ENCODE measurements around the gene DEAF1.
"Not testable (repeated sequence)": the region's sequence is repeated elsewhere in the genome, so short reads cannot be mapped to it uniquely, and the experiment has no call there.

Gene DEAF1

GRCh38 chr11:693415-693831, 1.6 kb downstream of the DEAF1 start:
- no peaks in the 10 kb centered on the region for H3K27me3 ChIP-seq (ENCODE audit: control insufficient read depth, insufficient read depth, low read length)
- H3K4me3 ChIP-seq (ENCODE audit: low read length): peak overlapping the region; percentile 27
- peaks cover 5% of the 10 kb centered on the region for H3K36me3 ChIP-seq (ENCODE audit: control insufficient read depth, insufficient read depth, low read length)
- H3K27ac ChIP-seq (ENCODE audit: low read depth, low read length): no peak overlapping the region
- no peak overlapping the region for H3K9ac ChIP-seq (ENCODE audit: low read length)
- H3K4me1 ChIP-seq (ENCODE audit: control insufficient read depth, insufficient read depth, low read length): peaks cover 6% of the 10 kb centered on the region

GRCh38 chr11:692824-693414, 2.1 kb downstream of the DEAF1 start:
- H3K9ac ChIP-seq (ENCODE audit: low read length): no peak overlapping the region
- H3K36me3 ChIP-seq (ENCODE audit: control insufficient read depth, insufficient read depth, low read length): peaks cover 7% of the 10 kb centered on the region
- peaks cover 6% of the 10 kb centered on the region for H3K4me1 ChIP-seq (ENCODE audit: control insufficient read depth, insufficient read depth, low read length)
- H3K27ac ChIP-seq (ENCODE audit: low read depth, low read length): no peak overlapping the region
- H3K27me3 ChIP-seq (ENCODE audit: control insufficient read depth, insufficient read depth, low read length): no peaks in the 10 kb centered on the region
- no peak overlapping the region for H3K4me3 ChIP-seq (ENCODE audit: low read length)

GRCh38 chr11:691710-692590, 3.1 kb downstream of the DEAF1 start:
- Histone ChIP-seq H3K36me3 (ENCODE audit: control insufficient read depth, insufficient read depth, low read length) (peaks cover 9% of the 10 kb centered on the region), H3K27me3 (ENCODE audit: control insufficient read depth, insufficient read depth, low read length) (no peaks in the 10 kb centered on the region), H3K4me3 (ENCODE audit: low read length) (no peak overlapping the region), H3K27ac (ENCODE audit: low read depth, low read length) (no peak overlapping the region), H3K9ac (ENCODE audit: low read length) (no peak overlapping the region), H3K4me1 (ENCODE audit: control insufficient read depth, insufficient read depth, low read length) (peaks cover under 1% of the 10 kb centered on the region)

- Histone ChIP-seq H3K9ac (ENCODE audit: low read length) (peak overlapping the region; percentile 21), H3K36me3 (ENCODE audit: control insufficient read depth, insufficient read depth, low read length) (peaks cover 15% of the 10 kb centered on the region), H3K4me1 (ENCODE audit: control insufficient read depth, insufficient read depth, low read length) (no peaks in the 10 kb centered on the region), H3K27me3 (ENCODE audit: control insufficient read depth, insufficient read depth, low read length) (no peaks in the 10 kb centered on the region), H3K4me3 (ENCODE audit: low read length) (no peak overlapping the region), H3K27ac (ENCODE audit: low read depth, low read length) (no peak overlapping the region)
Observed at GRCh38 chr11:690738-691633, 4.0 kb downstream of the DEAF1 start.

GRCh38 chr11:690244-690643, 4.8 kb downstream of the DEAF1 start:
- not testable (repeated sequence) for H3K4me3 ChIP-seq (ENCODE audit: low read length); H3K27ac ChIP-seq (ENCODE audit: low read depth, low read length); H3K9ac ChIP-seq (ENCODE audit: low read length); H3K4me1 ChIP-seq (ENCODE audit: control insufficient read depth, insufficient read depth, low read length); H3K27me3 ChIP-seq (ENCODE audit: control insufficient read depth, insufficient read depth, low read length)
- H3K36me3 ChIP-seq (ENCODE audit: control insufficient read depth, insufficient read depth, low read length): peaks cover 15% of the 10 kb centered on the region

DNA sequence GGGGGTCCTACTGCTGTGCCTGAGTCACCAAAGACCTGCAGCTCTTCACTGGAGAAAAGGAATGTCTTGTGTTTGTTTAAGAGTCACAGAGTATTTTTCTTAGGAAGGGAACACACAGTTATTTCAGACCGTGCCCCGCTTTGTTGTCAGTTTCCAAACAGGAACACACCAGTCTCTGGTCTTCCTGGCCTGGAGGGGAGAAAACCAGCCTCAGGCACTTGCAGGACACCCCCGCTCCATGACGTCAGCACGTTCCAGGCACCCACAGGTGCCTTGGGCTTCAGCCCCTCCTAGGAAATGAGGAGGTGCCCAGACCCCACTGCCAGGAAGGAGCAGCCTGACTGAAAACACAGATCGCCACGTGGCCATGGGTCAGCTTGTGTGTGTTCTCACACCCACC, 5.4 kb downstream of the DEAF1 start:
- Histone ChIP-seq H3K27me3 (ENCODE audit: control insufficient read depth, insufficient read depth, low read length) (no peaks in the 10 kb centered on the region), H3K36me3 (ENCODE audit: control insufficient read depth, insufficient read depth, low read length) (peaks cover 16% of the 10 kb centered on the region), H3K27ac (ENCODE audit: low read depth, low read length) (no peak overlapping the region), H3K9ac (ENCODE audit: low read length) (no peak overlapping the region), H3K4me3 (ENCODE audit: low read length) (no peak overlapping the region), H3K4me1 (ENCODE audit: control insufficient read depth, insufficient read depth, low read length) (no peaks in the 10 kb centered on the region)

GRCh38 chr11:688681-689080, 6.3 kb downstream of the DEAF1 start:
- no peak overlapping the region for H3K27ac ChIP-seq (ENCODE audit: low read depth, low read length)
- H3K4me1 ChIP-seq (ENCODE audit: control insufficient read depth, insufficient read depth, low read length): no peaks in the 10 kb centered on the region
- H3K9ac ChIP-seq (ENCODE audit: low read length): no peak overlapping the region
- H3K27me3 ChIP-seq (ENCODE audit: control insufficient read depth, insufficient read depth, low read length): no peaks in the 10 kb centered on the region
- H3K4me3 ChIP-seq (ENCODE audit: low read length): no peak overlapping the region
- H3K36me3 ChIP-seq (ENCODE audit: control insufficient read depth, insufficient read depth, low read length): peaks cover 17% of the 10 kb centered on the region

DNA sequence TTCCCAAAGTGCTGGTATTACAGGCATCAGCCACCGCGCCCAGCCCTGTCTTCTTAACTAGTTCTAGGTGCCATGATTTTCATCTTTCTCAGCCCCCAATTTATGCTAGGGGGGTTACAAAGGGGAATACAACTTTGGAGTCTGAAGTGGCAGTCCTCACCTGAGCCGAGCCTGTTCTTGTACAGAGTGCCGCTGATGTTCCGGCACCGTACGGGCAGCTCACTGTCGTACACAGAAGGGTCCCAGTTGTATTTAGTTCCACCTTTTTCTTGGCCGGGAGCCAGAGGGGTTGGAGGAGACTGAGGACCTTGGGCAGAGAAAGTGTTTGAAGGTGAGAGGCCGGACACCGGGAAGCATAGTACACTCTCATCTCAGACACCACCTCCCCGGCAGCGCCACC, 7.3 kb downstream of the DEAF1 start:
- H3K27ac ChIP-seq (ENCODE audit: low read depth, low read length): no peak overlapping the region
- no peaks in the 10 kb centered on the region for H3K4me1 ChIP-seq (ENCODE audit: control insufficient read depth, insufficient read depth, low read length)
- H3K9ac ChIP-seq (ENCODE audit: low read length): no peak overlapping the region
- H3K27me3 ChIP-seq (ENCODE audit: control insufficient read depth, insufficient read depth, low read length): no peaks in the 10 kb centered on the region
- peaks cover 17% of the 10 kb centered on the region for H3K36me3 ChIP-seq (ENCODE audit: control insufficient read depth, insufficient read depth, low read length)
- H3K4me3 ChIP-seq (ENCODE audit: low read length): no peak overlapping the region

GRCh38 chr11:686451-687243, 8.4 kb downstream of the DEAF1 start:
- Histone ChIP-seq H3K27ac (ENCODE audit: low read depth, low read length) (no peak overlapping the region), H3K4me3 (ENCODE audit: low read length) (no peak overlapping the region), H3K9ac (ENCODE audit: low read length) (no peak overlapping the region), H3K27me3 (ENCODE audit: control insufficient read depth, insufficient read depth, low read length) (no peaks in the 10 kb centered on the region), H3K4me1 (ENCODE audit: control insufficient read depth, insufficient read depth, low read length) (no peaks in the 10 kb centered on the region), H3K36me3 (ENCODE audit: control insufficient read depth, insufficient read depth, low read length) (peaks cover 17% of the 10 kb centered on the region)

GRCh38 chr11:680970-681369, 14.1 kb downstream of the DEAF1 start:
- peaks cover 13% of the 10 kb centered on the region for H3K36me3 ChIP-seq (ENCODE audit: control insufficient read depth, insufficient read depth, low read length)
- no peak overlapping the region for H3K4me3 ChIP-seq (ENCODE audit: low read length)
- H3K4me1 ChIP-seq (ENCODE audit: control insufficient read depth, insufficient read depth, low read length): no peaks in the 10 kb centered on the region
- no peak overlapping the region for H3K27ac ChIP-seq (ENCODE audit: low read depth, low read length)
- H3K27me3 ChIP-seq (ENCODE audit: control insufficient read depth, insufficient read depth, low read length): no peaks in the 10 kb centered on the region
- no peak overlapping the region for H3K9ac ChIP-seq (ENCODE audit: low read length)

DNA sequence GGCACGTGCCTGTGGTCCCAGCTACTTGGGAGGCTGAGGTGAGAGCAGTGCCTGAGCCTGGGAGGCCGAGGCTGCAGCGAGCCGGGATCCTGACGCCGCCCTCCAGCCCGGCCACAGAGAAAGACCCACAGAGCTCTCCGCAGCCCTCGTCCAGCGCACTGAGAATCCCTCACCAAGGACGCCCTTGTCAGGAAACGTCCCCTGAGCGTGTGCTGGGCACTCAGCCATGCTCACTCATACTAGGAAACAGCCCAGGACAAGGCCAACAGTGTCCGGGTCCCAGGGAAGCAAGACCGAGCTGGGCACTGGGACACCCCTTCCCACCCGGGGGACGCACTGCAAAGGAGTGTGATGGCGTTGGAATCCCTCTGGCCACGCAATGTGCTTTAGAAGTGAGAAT, 14.5 kb downstream of the DEAF1 start:
- Histone ChIP-seq H3K36me3 (ENCODE audit: control insufficient read depth, insufficient read depth, low read length) (peaks cover 13% of the 10 kb centered on the region), H3K27ac (ENCODE audit: low read depth, low read length) (no peak overlapping the region), H3K9ac (ENCODE audit: low read length) (no peak overlapping the region), H3K4me1 (ENCODE audit: control insufficient read depth, insufficient read depth, low read length) (no peaks in the 10 kb centered on the region), H3K27me3 (ENCODE audit: control insufficient read depth, insufficient read depth, low read length) (no peaks in the 10 kb centered on the region), H3K4me3 (ENCODE audit: low read length) (no peak overlapping the region)
